ENCODE measurements around the gene AIM2.
A peak's percentile ranks its signal among the peaks of the same experiment; 100 is the strongest.
"Not testable (repeated sequence)": the region's sequence is repeated elsewhere in the genome, so short reads cannot be mapped to it uniquely, and the experiment has no call there.

The AIM2 gene

DNA sequence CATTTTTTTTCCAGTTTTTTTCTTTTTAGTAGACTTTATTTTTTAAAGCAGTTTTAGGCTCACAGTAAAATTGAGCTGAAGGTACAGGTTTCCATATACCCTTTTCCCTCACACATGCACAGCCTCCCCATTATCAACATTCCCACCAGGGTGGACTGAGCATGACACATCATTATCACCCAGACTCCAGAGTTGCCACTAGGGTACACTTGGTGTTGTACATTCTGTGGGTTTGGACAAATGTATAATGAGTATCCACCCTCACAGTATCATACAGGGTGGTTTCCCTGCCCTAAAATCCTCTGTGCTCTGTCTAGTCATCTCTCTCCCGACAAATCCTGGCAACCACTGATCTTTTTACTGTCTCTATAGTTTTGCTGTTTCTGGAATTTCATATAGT lies 3.0 kb upstream of the AIM2 start:
- no peak for DNase-seq

DNA sequence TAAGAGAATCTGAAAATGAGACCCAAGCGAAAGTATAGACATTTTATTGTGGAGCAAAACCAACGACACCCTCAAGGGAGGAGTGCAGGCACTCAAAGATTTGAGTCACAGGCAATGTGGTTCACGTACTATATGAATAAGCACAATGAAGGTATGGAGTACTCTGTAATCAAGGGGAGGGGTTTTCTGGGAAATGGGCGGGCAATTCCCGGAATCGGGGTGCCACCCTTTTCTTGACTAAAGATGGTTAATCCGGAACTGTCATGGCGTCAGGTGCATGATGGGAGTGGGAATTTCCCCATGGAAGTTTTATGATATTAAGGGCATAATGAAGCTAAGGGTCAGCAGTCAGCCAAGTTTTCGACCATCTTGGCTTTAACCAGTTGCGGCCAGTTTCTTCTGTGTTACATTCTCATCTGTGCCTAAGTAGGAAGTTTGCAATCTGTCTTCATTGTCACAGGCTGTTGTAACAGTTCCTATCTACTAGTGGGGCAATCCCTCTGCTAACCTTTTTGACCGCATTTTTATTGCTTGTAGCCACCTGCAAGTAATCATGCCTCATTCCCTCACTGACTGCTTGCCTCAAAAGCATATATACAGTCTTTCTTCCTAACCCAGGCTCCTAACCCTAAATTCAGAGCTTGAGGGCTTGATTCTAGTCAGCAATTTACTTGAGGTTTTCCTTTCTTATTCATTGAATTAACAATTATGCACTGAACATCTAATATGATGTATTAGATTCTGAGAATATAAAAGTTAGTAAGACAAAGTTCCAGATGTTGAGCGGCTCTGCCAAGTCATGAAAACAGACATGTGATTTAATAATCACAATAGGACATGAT lies 775 bp upstream of the AIM2 start:
- DNase-seq = no peak

DNA sequence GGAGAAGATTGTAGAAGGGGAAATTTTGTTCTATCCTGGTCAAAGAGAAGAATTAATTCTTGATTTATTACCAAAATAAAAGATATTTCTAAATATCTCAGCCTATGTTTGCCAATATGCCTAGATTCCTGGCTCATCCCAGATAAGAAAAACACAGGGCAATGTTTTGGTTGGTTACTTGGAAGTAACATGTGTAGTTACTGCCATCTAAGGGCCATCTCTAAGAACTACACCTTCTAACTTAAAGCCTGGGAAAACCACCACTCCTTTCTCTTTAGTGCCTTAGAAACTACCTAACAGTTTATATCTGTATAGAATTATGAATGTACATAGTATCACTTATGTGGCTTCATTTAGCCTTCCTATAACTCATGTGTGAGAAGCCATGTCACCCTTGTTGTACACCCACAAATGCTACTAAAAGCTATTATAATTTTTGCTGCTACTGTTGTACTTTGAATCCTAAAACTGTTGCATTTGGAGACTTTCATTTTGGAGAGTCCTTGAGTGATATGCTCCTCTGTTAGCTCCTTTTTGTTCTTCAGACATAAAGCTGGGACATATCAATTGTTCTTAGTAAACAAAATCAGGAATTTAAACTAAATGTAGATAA lies 4.5 kb downstream of the AIM2 start:
- peak; percentile 38 for DNase-seq

DNA sequence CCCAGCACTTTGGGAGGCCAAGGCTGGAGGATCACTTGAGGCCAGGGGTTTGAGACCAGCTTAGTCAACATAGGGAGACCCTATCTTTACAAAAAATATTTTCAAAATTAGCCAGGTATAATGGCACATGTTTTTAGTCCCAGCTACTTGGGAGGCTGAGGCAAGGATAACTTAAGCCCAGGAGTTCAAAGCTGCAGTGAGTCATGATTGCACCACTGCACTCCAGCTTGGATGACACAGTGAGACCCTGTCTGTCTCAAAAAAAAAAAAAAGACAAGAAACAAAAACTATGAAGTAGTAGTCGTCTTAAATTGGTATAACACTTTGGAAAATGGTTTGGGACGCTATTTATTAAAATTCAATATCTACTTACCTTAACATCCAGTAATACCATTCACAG lies 7.7 kb downstream of the AIM2 start:
- DNase-seq = no peak

DNA sequence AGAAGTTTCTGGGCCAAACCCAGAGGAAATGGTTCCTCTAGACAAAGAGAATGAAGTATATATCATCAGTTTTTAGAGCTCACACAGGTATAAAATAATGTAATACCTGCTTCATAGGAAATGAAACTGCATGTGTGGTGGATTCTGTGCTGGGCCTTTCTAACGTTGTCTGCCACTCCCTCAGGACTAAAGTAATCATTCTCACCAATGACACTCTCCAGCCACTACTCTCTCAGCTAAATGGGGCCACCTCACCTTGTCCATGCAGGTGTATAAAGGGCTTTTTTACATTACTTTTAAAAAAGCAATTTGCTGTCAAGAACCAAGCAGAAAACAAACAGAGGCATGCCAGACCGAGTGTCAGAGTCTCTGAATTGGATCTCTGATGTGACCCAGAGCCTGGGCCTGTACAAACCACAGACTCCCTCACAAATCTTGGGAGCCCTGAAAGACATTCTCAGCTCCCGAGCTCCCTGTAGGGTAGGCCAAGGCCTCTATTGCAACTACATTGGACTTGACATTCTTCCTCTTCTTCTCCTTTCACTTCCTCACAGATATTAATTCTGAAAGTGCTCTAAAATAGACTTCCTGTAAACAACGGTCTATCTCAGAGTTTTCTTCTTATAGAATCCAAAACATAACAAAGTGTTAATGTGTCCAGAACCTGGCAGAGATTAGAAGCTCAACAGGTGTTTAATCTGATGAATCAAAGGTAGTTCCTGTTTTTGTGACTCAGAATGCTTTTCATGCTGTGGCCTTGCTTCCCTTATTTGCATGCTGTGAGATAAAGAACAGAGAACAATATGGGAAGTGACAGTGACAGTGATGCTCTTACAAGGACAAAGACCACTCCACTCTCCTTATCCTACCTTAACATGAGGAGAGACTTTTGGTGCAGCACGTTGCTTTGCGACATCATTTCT lies 8.6 kb downstream of the AIM2 start:
- DNase-seq = no peak

DNA sequence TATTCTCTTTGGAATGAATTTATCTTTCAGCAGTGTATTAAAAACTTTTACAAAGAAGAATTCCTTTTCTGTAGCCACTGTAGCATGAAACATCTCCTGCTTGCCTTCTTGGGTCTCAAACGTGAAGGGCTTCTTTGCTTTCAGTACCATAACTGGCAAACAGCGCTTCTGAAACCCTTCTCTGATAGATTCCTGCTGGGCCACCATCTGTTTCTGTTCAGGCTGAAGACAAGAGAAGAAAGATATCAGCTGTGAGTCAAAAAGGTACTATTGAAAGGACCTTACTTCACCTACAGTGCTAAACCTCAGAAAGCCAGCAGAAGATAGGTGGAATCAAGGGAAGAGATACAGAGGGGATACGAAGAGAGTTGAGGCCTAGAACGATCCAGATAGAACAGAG lies 10.5 kb downstream of the AIM2 start:
- no peak for DNase-seq

DNA sequence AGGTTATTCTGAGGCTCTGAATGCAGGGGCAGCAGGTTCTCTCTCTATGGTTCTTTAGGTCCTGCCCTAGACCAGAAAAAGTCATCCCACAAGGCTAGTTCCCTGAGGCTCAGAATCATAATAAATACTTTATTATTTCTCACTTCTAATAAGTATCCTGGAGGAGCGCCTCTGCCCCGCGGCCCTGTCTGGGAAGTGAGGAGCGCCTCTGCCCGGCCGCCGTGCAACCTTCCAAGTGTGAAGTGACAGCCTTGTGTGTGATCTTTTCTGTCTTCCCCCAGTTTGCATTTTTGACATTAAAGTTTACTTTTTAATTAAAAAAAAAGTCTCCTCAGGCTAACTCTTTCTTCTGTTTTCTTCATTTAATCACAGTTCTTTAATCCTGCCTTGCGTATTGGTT lies 11.5 kb downstream of the AIM2 start:
- no peak for DNase-seq

DNA sequence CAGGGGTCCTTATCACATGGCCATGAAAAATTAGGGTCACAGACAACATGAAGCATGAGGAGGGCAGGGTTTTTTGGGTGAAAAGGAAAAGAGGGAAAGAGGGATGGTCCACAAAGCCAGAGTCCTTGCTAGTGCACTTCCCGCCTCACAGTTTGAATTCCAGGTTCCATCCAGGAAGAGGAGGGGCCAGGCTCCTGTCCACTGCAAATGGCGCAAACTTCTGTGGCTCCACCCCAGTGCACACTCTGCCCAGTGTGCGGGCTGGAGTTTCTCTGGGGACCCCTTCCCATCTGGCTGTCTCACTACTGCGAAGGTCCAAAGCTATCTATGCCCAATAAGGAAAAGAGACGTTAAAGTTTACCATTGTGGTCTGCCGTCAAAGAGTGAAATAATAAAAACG lies 17.8 kb downstream of the AIM2 start:
- DNase-seq = no peak

DNA sequence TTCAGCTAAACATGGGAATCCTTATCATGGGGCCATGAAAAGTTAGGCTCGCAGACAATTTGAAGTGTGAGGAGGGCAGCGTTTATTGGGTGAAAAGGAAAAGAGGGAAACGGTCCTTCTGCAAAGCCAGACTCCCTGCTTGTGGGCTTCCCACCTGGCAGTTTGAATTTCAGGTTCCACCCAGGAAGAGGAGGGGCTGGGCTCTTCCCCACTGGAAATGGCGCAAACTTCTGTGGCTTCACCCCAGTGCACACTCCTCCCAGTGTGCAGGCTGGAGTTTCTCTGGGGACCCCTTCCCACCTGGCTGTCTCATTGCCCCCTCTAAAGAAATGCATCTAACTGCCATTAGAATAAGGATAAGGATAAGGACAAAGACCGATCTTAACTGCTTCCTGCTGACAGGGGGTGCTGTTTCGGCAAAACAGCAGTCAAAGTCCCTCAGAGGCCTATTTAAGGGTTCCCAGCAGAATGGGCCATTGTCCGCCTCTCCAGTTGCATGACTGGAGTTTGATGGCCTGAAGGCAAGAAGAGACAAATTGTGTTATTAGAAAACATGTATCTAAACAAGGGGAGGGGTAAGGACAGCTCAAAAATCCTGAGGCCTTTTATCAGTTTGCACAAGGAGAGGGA lies 20.4 kb downstream of the AIM2 start:
- no peak for DNase-seq

DNA sequence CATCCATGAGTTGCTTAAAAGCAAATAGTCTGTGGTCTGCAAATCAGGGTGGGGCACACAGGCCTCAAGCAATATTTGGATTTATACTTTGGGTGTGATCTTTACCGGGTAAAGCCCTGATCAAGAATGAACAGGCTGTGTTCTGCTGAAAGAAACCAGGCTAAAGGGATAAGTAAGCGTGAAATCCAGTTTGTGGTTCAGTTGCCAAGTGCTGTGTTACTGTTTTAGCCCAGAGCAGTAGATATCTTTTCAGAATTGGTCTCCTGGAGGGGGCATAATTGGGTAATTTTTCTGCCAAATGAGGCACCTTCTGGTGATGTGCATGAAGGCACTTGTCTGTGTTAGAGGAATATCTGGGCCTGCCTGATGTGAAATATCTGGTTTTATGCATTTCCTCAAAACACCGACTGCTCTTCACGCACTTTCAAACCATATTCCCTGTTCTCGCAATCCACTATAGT lies 21.4 kb downstream of the AIM2 start:
- DNase-seq = no peak

DNA sequence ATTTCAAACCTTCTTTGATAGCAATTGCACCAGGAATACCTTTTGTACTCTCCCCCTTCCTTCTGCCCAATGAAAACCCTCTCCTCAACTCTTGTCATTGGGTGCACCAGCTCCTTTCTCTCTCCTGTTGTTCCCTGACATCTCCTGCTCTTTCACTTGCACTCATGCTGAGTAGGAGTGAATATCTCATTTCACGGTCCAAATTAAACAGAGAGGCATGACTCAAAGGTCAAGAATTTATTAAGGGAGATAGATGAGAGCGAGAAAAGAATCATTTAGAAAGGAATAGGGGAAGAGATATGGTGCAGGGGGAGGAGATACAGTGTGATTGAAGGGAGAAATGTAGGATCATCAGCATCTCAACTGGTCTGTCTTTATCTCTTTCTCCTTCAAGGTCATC lies 22.1 kb downstream of the AIM2 start:
- no peak for DNase-seq

DNA sequence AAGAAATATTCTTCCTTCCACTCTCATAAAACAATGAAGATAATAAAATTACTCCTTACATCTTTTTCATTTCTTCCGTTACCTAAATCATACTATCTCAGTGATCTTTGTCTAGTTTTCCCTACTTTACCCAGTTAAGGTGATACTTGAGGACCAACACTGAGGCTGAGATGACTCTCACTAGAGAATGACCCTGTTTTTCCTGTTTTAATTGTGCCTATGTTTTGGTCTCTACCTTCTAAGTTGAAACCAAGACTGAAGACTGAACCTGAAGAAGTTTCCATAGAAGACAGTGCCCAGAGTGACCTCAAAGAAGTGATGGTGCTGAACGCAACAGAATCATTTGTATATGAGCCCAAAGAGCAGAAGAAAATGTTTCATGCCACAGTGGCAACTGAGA lies 25.1 kb downstream of the AIM2 start:
- DNase-seq = no peak

DNA sequence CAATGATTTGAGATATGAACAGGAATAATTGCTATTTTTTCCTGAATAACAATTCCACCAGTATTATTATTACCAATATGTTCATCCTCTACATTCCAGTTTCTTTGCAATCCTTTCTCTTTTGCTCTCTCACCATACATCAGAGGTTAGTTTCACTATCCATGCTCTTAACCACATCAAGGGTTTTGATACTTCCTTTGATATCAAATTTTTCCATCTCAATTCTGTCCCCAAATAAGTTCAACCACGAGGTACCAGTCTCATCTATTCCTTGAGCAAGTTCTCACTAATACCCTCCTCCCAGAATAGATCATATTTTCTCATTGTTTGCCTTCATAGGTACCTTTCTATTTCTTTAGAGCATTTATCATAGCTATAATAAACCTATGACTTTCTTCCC lies 30.1 kb downstream of the AIM2 start:
- not testable (repeated sequence) for DNase-seq

DNA sequence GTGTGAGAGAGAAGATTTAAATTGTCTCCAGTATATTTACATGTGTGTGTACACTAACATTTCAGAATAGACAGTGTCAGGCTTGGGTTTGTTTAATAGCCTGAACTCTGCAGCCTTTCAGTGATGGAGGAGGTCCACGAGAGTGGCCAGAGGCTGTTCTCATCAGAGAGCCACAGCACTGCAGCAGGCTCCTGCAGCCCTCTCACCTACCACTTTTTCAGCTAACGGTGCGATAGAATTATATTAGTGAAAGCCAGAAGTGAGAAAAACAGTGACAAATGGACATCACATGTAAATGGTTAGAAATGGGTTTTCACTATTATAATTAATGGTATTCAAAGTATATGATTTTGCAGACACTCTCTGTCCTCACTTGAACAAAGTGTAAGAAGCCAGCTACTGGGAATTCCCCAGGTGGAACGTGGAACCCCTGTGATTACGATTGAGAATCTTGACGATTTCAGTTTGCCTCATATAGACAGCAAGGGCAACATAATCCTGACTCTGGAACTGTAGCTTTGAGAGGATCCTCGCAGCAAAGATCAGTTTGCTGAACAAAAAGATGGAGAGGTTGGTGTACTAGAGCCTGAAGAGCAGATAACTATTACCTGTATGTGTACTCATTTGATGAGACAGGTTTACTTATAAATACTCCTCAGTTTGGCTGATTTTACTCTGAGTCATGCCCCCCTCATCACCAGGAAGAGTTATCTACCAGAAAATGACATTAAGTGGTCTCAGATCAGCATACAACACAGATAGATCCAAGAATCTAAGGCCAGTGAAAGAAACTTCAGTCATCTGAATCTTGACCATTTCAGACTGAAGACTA lies 35.5 kb downstream of the AIM2 start:
- no peak for DNase-seq

DNA sequence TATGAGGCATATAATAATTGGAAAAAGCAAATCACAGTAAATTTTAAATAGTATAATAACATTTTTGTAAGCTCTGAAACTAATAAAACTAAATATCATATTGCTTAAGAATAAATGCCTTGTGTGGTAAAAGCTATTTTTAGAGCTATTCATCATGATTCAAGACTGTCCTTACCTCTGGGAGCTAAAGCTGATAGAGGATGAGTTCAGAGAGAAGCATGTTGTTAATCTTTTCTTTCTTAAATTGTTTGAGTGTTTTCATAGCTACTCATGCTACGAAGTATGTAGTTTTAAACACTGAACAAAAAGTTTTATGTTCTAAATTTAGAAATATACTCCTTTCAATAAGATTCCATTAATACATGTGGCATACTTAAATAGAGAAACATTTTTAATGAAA lies 36.4 kb downstream of the AIM2 start:
- DNase-seq = no peak

DNA sequence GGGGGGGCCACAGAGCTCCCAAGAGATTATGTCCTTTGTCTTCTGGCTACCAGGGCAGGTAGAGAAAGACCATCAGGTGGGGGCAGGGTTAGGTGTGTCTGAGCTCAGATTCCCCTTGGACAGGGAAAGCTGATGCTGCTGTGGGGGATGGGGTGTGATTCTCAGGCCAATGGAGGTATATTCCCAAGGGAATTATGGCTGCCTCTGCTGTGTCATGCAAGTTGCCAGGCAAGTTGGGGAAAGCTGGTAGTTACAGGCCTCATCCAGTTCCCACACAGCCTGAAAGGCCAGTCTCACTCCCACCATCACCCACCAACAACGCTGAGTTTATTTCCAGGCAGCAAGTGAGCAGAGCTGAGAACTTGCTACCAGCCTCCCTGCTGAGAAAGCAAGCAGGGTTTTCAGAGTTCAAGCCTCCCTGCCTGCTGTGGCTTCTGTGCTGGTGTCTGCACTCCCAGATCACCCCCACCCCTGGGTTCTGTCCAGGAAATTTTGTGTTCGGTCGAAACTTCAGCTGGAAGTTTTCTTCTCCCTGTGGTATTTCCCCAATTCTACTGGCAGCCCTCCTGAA lies 45.6 kb downstream of the AIM2 start:
- DNase-seq = no peak

DNA sequence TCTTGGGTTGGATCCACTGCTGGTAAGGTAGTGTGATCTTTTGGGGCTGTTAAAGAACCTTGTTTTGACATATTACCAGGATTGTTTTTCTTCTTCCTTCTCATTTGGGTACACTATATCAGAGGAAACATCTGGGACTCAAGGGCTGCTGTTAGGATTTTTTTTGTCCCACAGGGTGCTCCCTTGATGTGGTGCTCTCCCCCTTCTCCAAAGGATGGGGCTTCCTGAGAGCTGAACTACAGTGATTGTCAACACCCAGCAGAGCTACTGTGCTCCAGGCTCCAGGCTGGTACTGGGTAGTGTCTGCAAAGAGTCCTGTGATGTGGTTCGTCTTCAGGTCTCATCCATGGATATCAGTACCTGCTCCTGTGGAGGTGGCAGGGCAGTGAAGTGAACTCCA lies 46.3 kb downstream of the AIM2 start:
- no peak for DNase-seq

DNA sequence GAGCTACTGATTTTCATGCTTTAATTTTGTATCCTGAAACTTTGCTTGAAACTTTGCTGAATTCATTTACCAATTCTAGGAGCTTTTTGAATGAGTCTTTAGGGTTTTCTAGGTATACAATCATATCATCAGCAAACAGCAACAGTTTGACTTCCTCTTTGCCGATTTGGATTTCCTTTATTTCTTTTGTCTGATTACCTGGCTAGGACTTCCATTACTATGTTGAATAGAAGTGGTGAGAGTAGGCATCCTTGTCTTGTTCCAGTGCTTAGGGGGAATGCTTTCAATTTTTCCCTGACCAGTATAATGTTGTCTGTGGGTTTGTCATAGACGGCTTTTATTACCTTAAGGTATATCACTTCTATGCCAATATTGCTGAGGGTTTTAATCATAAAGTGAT lies 49.7 kb downstream of the AIM2 start:
- DNase-seq = not testable (repeated sequence)

DNA sequence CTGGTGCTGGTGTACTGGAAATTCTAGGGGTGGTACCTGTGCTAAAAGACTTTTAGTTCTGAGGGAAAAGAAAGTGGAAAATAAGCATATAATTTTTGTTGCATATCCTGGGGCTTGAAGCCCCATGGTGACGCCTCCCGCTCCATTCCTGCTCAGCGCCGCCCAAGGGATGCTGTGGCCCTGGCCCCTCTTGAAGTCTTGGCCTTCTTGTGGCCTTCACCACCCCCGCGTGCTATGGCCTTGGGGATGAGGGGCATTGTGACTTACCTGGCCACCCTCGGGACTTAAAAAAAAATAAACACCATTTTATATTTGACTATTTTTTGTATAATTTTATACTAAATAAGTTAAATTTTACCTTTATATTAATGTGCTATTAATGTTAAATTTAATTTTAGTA lies 51.5 kb downstream of the AIM2 start:
- no peak for DNase-seq

DNA sequence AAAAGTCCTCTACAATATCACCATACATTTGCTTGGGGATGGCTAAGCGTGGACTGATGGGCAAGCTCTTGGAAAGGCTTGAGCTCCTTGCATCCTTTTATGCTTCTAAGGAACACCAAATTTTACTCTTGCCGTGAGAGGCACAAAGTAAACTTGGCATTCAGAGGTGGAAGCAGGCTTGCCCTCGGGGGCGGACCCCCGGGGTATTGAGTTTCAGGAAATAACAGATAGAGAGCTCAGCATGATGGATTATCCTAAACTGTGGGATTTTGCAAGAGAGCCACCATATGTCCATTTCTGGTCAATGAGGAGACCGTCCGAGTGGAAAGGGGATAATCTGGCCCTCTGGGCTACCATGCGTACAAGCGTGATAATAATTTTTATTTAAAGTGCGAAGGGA lies 52.8 kb downstream of the AIM2 start:
- no peak for DNase-seq

DNA sequence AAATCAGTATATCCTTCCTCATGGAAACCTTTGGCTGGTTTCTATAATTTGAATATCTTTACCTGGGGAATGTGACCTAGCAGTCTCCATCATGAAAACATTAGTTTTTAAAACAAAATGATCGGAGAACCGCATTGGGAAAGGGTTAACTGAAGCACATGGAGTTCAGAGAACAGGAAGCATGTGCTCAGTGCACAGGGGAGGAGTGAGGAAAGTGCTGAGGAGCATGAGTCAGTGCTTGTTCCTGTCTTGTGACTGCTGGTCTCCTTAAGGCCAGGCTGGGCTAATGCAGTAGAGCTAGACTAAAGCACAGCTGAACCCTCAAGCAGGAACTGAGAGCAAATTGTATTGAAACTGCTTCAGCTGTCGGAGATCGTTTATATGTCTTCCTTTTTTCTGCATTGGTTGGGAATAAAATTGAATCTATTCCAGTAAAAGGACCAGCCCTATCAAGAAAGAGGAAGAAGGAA lies 61.1 kb downstream of the AIM2 start:
- no peak for DNase-seq

DNA sequence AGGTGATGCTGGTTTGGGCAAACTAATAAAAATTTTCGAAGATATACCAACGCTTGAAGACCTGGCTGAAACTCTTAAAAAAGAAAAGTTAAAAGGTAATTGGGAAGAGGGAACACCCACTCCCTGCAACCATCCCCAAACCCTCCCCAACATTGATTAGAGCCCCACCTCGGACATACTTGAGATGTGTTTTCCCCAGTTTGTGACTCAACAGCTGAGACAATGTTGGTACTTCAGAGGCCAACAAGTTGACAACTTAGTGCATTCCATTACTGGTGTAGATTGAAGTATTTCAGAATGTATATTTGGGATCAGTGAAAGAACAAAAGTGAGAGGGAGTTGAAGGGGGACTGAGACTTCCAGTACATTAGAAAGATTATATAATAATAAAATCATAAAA lies 61.7 kb downstream of the AIM2 start:
- no peak for DNase-seq

All from NCI-H2227 treated with DMSO at 0.1 percent for 48 hours (cell line).